Uterus (tissue), 4 donors: ENCODE data around the gene ARHGEF4. TPM values are rescaled to one million over a fixed set of nuclear protein-coding genes. Genes with fewer than 3 reads are reported as not detected.

Source experiments
- DNase-seq, 2 donors: peaks; one replicate each; pipeline ENCODE4 v3.0.0-alpha.2; 2019 to 2020
- H3K27ac ChIP-seq, 2 donors: fragments of 200-600 bp; sonication (generic); 1 replicate in 1 of 2; 2 replicates in 1 of 2; pipeline ENCODE4 v1.5.1; 2016 to 2018
- H3K27me3 ChIP-seq, 2 donors: fragments of 200-600 bp; sonication (generic); one replicate each; pipeline ENCODE4 v1.5.1; 2018 to 2019; ENCODE audit warnings: control low read depth in 1 of 2
- H3K36me3 ChIP-seq, 2 donors: fragments of 200-600 bp; sonication (generic); one replicate each; pipeline ENCODE4 v1.5.1; 2019; ENCODE audit warnings: control low read depth in 1 of 2
- H3K4me1 ChIP-seq, 2 donors: fragments of 200-600 bp; sonication (generic); one replicate each; pipeline ENCODE4 v1.5.1; 2018 to 2019; ENCODE audit warnings: control low read depth in 1 of 2
- H3K4me3 ChIP-seq, 2 donors: fragments of 200-600 bp; sonication (generic); 1 replicate in 1 of 2; 2 replicates in 1 of 2; pipeline ENCODE4 v1.5.1; 2018 to 2019; ENCODE audit warnings: mild to moderate bottlenecking in 1 of 2
- H3K9me3 ChIP-seq, 2 donors: fragments of 200-600 bp; sonication (generic); one replicate each; pipeline ENCODE4 v1.5.1; 2019; ENCODE audit warnings: control low read depth in 1 of 2
- CTCF ChIP-seq, 4 experiments: fragments of 200-600 bp in 2 of 4; fragments of 450-650 bp in 2 of 4; sonication (generic) in 2 of 4; IDR thresholded peaks; one replicate each; pipeline ENCODE4 v1.5.1; 2016 to 2019; ENCODE audit warnings: antibody characterized with exemption in 4 of 4, mild to moderate bottlenecking in 2 of 4, moderate library complexity in 1 of 4
- POLR2A ChIP-seq, 2 donors: fragments of 450-650 bp; IDR thresholded peaks; one replicate each; pipeline ENCODE4 v1.6.1; 2016; ENCODE audit warnings: antibody characterized with exemption in 2 of 2, mild to moderate bottlenecking in 1 of 2, moderate library complexity in 1 of 2
- intact Hi-C: fragments of 100-400 bp; cut with DNase I; formaldehyde crosslinking; loops from one replicate; pipeline ENCODE4 v1.15.1; 2023; ENCODE audit warnings: low total_unique reads
- total RNA-seq, 4 donors: library from RNA; depleted of rRNA in 3 of 4; stranded (reverse); fragments of >200 nt in 3 of 4; gene quantifications; one replicate each; pipeline versions ENCODE4 v1.1.0 to v1.2.4, GENCODE V29; 2014 to 2023
- donor health status: DM: yes; HTN: yes; CAD: no.

Gene ARHGEF4
- total RNA-seq, 4 donors from 2014 or later = 1.8 to 26.2 (median 9.6) TPM

- TF ChIP-seq POLR2A (IDR thresholded peaks at IDR 0.05) (no peak), CTCF (IDR thresholded peaks at IDR 0.05) (peak; percentile 32 to 50 (median 40))
These were observed 37.1 kb downstream of the ARHGEF4 start for GRCh38 chr2:130873700-130874346.

GRCh38 chr2:130874512-130874911 is 37.8 kb downstream of the ARHGEF4 start:
- DNase-seq = no peak
- intact Hi-C loops = no loop called here
- Histone ChIP-seq H3K4me1 (no peaks in the 10 kb centered on the region), H3K36me3 (no peaks in the 10 kb centered on the region), H3K9me3 (no peaks in the 10 kb centered on the region), H3K4me3 (no peak overlapping the region), H3K27ac (no peak overlapping the region), H3K27me3 (no peaks in the 10 kb centered on the region)
- TF ChIP-seq CTCF (IDR thresholded peaks at IDR 0.05) (no peak), POLR2A (IDR thresholded peaks at IDR 0.05) (no peak)

More at GRCh38 chr2:130873700-130874346, 37.1 kb downstream of the ARHGEF4 start:
- no peaks in the 10 kb centered on the region for H3K36me3 ChIP-seq
- intact Hi-C loops = no loop called here
- peak; percentile 38 to 44 for DNase-seq
- H3K27ac ChIP-seq = no peak overlapping the region
- no peaks in the 10 kb centered on the region for H3K9me3 ChIP-seq
- no peaks in the 10 kb centered on the region for H3K4me1 ChIP-seq
- no peaks in the 10 kb centered on the region for H3K27me3 ChIP-seq
- no peak overlapping the region for H3K4me3 ChIP-seq

DNA sequence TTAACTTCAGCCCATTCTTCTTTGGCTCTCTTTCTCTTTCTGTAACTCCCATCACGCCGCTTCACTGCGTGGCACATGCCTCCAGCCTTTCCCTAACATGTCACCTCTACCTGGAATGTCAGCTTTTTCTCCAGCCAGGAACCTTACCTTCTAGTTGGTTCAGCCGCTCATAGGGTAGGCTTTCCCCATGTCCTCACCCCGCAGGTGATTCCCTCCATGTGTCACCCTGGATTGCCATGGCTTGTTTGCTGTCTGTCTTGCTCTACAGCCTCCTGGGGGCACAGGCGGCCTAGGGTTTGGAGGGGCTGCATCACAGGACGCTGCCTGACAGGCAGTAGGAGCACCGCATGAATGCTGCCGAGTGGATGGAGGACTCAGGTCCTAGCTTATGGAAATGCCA is 39.2 kb downstream of the ARHGEF4 start:
- no peaks in the 10 kb centered on the region for H3K36me3 ChIP-seq
- H3K4me1 ChIP-seq = no peaks in the 10 kb centered on the region
- H3K27me3 ChIP-seq = no peaks in the 10 kb centered on the region
- no peak overlapping the region for H3K4me3 ChIP-seq
- H3K9me3 ChIP-seq = no peaks in the 10 kb centered on the region
- TF ChIP-seq POLR2A (IDR thresholded peaks at IDR 0.05) (no peak), CTCF (IDR thresholded peaks at IDR 0.05) (no peak)
- DNase-seq = no peak
- intact Hi-C loops = no loop called here
- no peak overlapping the region for H3K27ac ChIP-seq

- no peaks in the 10 kb centered on the region for H3K4me1 ChIP-seq
- H3K9me3 ChIP-seq = no peaks in the 10 kb centered on the region
- TF ChIP-seq CTCF (IDR thresholded peaks at IDR 0.05) (no peak), POLR2A (IDR thresholded peaks at IDR 0.05) (no peak)
- H3K27me3 ChIP-seq = no peaks in the 10 kb centered on the region
- H3K36me3 ChIP-seq = no peaks in the 10 kb centered on the region
- DNase-seq = no peak
- intact Hi-C loops = no loop called here
- no peak overlapping the region for H3K4me3 ChIP-seq
- H3K27ac ChIP-seq = no peak overlapping the region
These were observed 40.5 kb downstream of the ARHGEF4 start for GRCh38 chr2:130877258-130877657.

DNA sequence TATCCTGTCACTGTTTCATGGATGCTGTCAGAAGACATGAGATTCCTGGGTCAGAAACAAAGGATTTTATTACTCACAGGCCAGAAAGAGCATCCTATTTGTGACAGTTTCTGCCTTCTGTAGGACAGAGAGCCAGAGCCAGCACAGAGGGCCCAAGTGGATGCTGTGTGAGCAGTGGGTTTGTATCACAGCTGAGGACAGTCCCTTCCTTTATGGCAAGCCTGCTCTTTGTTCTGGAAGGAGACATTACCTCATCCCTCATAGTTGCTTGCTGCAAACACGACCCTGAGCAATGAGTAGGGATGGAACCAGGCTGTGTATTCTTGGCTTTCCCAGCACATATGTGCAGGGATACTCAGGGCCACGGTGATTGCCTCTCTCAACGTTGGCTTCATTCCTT is 41.6 kb downstream of the ARHGEF4 start:
- H3K9me3 ChIP-seq = no peaks in the 10 kb centered on the region
- no peaks in the 10 kb centered on the region for H3K4me1 ChIP-seq
- intact Hi-C loops = no loop called here
- TF ChIP-seq CTCF (IDR thresholded peaks at IDR 0.05) (no peak), POLR2A (IDR thresholded peaks at IDR 0.05) (no peak)
- no peak overlapping the region for H3K4me3 ChIP-seq
- no peak overlapping the region for H3K27ac ChIP-seq
- H3K27me3 ChIP-seq = no peaks in the 10 kb centered on the region
- no peak for DNase-seq
- H3K36me3 ChIP-seq = no peaks in the 10 kb centered on the region
